Measurements from ENCODE around the gene GALNT2. TPM values are rescaled to one million over a fixed set of nuclear protein-coding genes. Genes with fewer than 3 reads are reported as not detected.

Gene GALNT2
- total and polyA plus RNA-seq, 2 of the 4 experiments (the other 2 are of a cell fraction), result 50.4 to 189 TPM

GRCh38 chr1:230136453-230137336, 69.7 kb downstream of the GALNT2 start:
- H2BK15ac ChIP-seq (ENCODE audit: low read depth, low read length), result no peak overlapping the region
- dilution Hi-C loops (cut with HindIII; ENCODE audit: low sequenced_read_pairs, unreplicated experiment) (no loop called here), in situ Hi-C loops (cut with MboI; ENCODE audit: low sequenced_read_pairs) (no loop called here), intact Hi-C loops (cut with micrococcal nuclease) (no loop called here)
- H2BK5ac ChIP-seq (ENCODE audit: low read depth, low read length, poor library complexity, severe bottlenecking), result no peak overlapping the region
- H3K9me1 ChIP-seq (ENCODE audit: insufficient read depth, low read length), result peaks cover 39% of the 10 kb centered on the region
- H3K18ac ChIP-seq (ENCODE audit: low read depth, low read length), result no peak overlapping the region
- ATAC-seq (ENCODE audit: low read depth) (no peak), DNase-seq (no peak)
- peaks cover 62% of the 10 kb centered on the region for H4K20me1 ChIP-seq (ENCODE audit: insufficient read depth, low read length)
- no peak overlapping the region for H3K23ac ChIP-seq (ENCODE audit: low read depth, low read length)
- H3K4me2 ChIP-seq (ENCODE audit: low read depth, low read length), result no peak overlapping the region
- no peak overlapping the region; the same call in 1 of the 2 replicates for H2BK120ac ChIP-seq (ENCODE audit: low read depth, low read length)
- no peak overlapping the region for H3K14ac ChIP-seq (replicated peaks; ENCODE audit: low read depth, low read length)
- no peak overlapping the region for H2BK20ac ChIP-seq (ENCODE audit: low read depth, low read length)
- ChIA-PET CTCF (no interaction called here), POLR2A (ENCODE audit: unreplicated experiment) (no interaction called here)
- H3K27ac ChIP-seq (ENCODE audit: insufficient read depth, low read length), result no peak overlapping the region
- H3K56ac ChIP-seq (ENCODE audit: extremely low read depth, insufficient read depth, low read length), result no peak overlapping the region
- H2AFZ ChIP-seq (replicated peaks; ENCODE audit: low read length, poor library complexity), result no peak overlapping the region
- no peak overlapping the region for H3K4ac ChIP-seq (ENCODE audit: low read depth, low read length)
- peaks cover 14% of the 10 kb centered on the region for H3K4me1 ChIP-seq (ENCODE audit: control insufficient read depth, insufficient read depth, low read length)
- H4K91ac ChIP-seq (ENCODE audit: insufficient read depth, low read depth, low read length), result no peak overlapping the region
- H4K5ac ChIP-seq (ENCODE audit: low read depth, low read length), result no peak overlapping the region
- H3K9me3 ChIP-seq (ENCODE audit: control insufficient read depth, insufficient read depth, low read length), result no peaks in the 10 kb centered on the region
- H2AK5ac ChIP-seq (ENCODE audit: low read depth, low read length), result no peak overlapping the region
- WGBS, 2 experiments (ENCODE audit: extremely low coverage in 2 of 2, insufficient read length in 1 of 2), result 68% methylated on average over 21 of the region's 34 CpGs; no CpG with 5 or more reads in 1 of the 2 experiments
- H2AK9ac ChIP-seq (replicated peaks; ENCODE audit: low read depth, low read length, poor library complexity), result no peak overlapping the region
- no TSS peak for BruUV-seq (replicated peaks)
- H4K8ac ChIP-seq (ENCODE audit: low read depth in 2 of 2, low read length in 2 of 2), result no peak overlapping the region
- no peaks in the 10 kb centered on the region for H3K36me3 ChIP-seq (ENCODE audit: control insufficient read depth, insufficient read depth, low read length)
- no peak overlapping the region for H3K4me3 ChIP-seq (ENCODE audit: insufficient read depth, low read depth, low read length)
- H3K9ac ChIP-seq (ENCODE audit: low read depth, low read length), result no peak overlapping the region
- H3K79me1 ChIP-seq (ENCODE audit: low read depth in 1 of 2, low read length in 2 of 2), result peaks cover 43 to 84% of the 10 kb centered on the region in 2 experiments
- H3K27me3 ChIP-seq (ENCODE audit: control insufficient read depth, insufficient read depth, low read length), result no peaks in the 10 kb centered on the region
- TF ChIP-seq RAD21 (IDR thresholded peaks at IDR 0.05; ENCODE audit: low read length) (no peak), CHD1 (IDR thresholded peaks at IDR 0.05; ENCODE audit: low read depth, low read length) (no peak), RFX5 (IDR thresholded peaks at IDR 0.05; ENCODE audit: low read depth, low read length) (no peak), MXI1 (IDR thresholded peaks at IDR 0.05; ENCODE audit: borderline replicate concordance, low read depth, low read length) (no peak), POLR2A (IDR thresholded peaks at IDR 0.05; ENCODE audit: low read depth, low read length) (no peak), CTCF (conservative IDR thresholded peaks at IDR 0.05; ENCODE audit: low read depth, low read length) (no peak), RCOR1 (IDR thresholded peaks at IDR 0.05; ENCODE audit: insufficient replicate concordance, low read length) (no peak), NFE2L2 (IDR thresholded peaks at IDR 0.05; ENCODE audit: low read depth, low read length) (no peak), USF2 (IDR thresholded peaks at IDR 0.05; ENCODE audit: low read depth, low read length) (no peak), SMC3 (IDR thresholded peaks at IDR 0.05; ENCODE audit: low read depth, low read length) (no peak), MAZ (IDR thresholded peaks at IDR 0.05; ENCODE audit: borderline replicate concordance, low read depth, low read length) (no peak), FOS (IDR thresholded peaks at IDR 0.05; ENCODE audit: low read depth, low read length) (no peak), CEBPB (IDR thresholded peaks at IDR 0.05; ENCODE audit: low read depth, low read length) (no peak), BHLHE40 (IDR thresholded peaks at IDR 0.05; ENCODE audit: low read depth, low read length) (no peak), MAFK (IDR thresholded peaks at IDR 0.05; ENCODE audit: low read depth, low read length) (no peak)

All from IMR-90 (cell line).